Upper lobe of left lung (tissue), 6 donors: ENCODE data around the gene NINJ2. TPM values are rescaled to one million over a fixed set of nuclear protein-coding genes. Genes with fewer than 3 reads are reported as not detected.

ENCODE experiments used
- ATAC-seq, 2 donors: fragments of 200-7000 bp; cut with Tn5 transposase; one replicate each; pipeline ENCODE4 v1.9.1; 2022; ENCODE audit warnings: mild to moderate bottlenecking in 2 of 2, moderate library complexity in 2 of 2; ENCODE audit not compliant: low FRiP score in 2 of 2
- DNase-seq, 2 donors: peaks; one replicate each; pipeline ENCODE4 v3.0.0-alpha.2; 2019 to 2020
- H3K27ac ChIP-seq, 4 donors: fragments of 200-600 bp; sonication (generic); one replicate each; pipeline ENCODE4 v1.5.1; 2016 to 2019
- H3K27me3 ChIP-seq, 4 donors: fragments of 200-600 bp; sonication (generic); one replicate each; pipeline ENCODE4 v1.5.1; 2017 to 2019
- H3K36me3 ChIP-seq, 4 donors: fragments of 200-600 bp; sonication (generic); one replicate each; pipeline ENCODE4 v1.5.1; 2016 to 2019
- H3K4me1 ChIP-seq, 4 donors: fragments of 200-600 bp; sonication (generic); one replicate each; pipeline ENCODE4 v1.5.1; 2018 to 2019
- H3K4me3 ChIP-seq, 4 donors: fragments of 200-600 bp; sonication (generic); one replicate each; pipeline ENCODE4 v1.5.1; 2017 to 2019; ENCODE audit warnings: mild to moderate bottlenecking in 2 of 4, moderate library complexity in 1 of 4
- H3K9me3 ChIP-seq, 4 donors: fragments of 200-600 bp; sonication (generic); one replicate each; pipeline ENCODE4 v1.5.1; 2018 to 2019
- CTCF ChIP-seq, 6 experiments: fragments of 450-650 bp in 4 of 6; fragments of 200-600 bp in 2 of 6; sonication (generic) in 2 of 6; IDR thresholded peaks; one replicate each; pipeline ENCODE4 v1.5.1; 2016 to 2019; ENCODE audit warnings: antibody characterized with exemption in 6 of 6
- EP300 ChIP-seq, 4 donors: sonication (generic); formaldehyde crosslinking; IDR thresholded peaks; one replicate each; pipeline ENCODE4 v1.5.1; 2017; ENCODE audit warnings: antibody characterized with exemption in 4 of 4, control low read depth in 2 of 4
- POLR2A ChIP-seq, 4 donors: fragments of 450-650 bp; IDR thresholded peaks; one replicate each; pipeline ENCODE4 v1.5.1; 2016 to 2017; ENCODE audit warnings: antibody characterized with exemption in 4 of 4, mild to moderate bottlenecking in 2 of 4
- POLR2AphosphoS5 ChIP-seq, 2 donors: sonication (generic); formaldehyde crosslinking; IDR thresholded peaks; one replicate each; pipeline ENCODE4 v1.5.1; 2017; ENCODE audit warnings: antibody characterized with exemption in 2 of 2
- WGBS, 2 donors: methylation state at CpG; one replicate each; pipeline ENCODE4 v1.1.5; 2017 to 2018; 5-methylcytosine and 5-hydroxymethylcytosine counted together
- total RNA-seq, 6 donors: library from RNA; depleted of rRNA in 4 of 6; stranded (reverse); fragments of >200 nt in 4 of 6; gene quantifications; one replicate each; pipeline versions ENCODE4 v1.1.0 to v1.2.1, GENCODE V29; 2016 to 2021
- donor health status: DM: no; HTN: no; CAD: no; lungs with moderate emphysema.
- donor health status: DM: no; HTN: yes; CAD: no; lungs with severe emphysema.

The NINJ2 gene
- total RNA-seq, 6 donors from 2014 or later: 15.6 to 73.3 (median 36.2) TPM

GRCh38 chr12:601976-602699, 61.1 kb downstream of the NINJ2 start:
- peak in 1 of 2 donors; percentile 12 for DNase-seq
- WGBS, 2 donors: 80 to 85% methylated on average over 7 of the region's 7 CpGs
- no peak for TF ChIP-seq POLR2A (IDR thresholded peaks at IDR 0.05)
- no peak for TF ChIP-seq CTCF (IDR thresholded peaks at IDR 0.05)
- no peak for TF ChIP-seq POLR2AphosphoS5 (IDR thresholded peaks at IDR 0.05)
- TF ChIP-seq EP300 (IDR thresholded peaks at IDR 0.05): no peak
- Histone ChIP-seq H3K27ac (no peak overlapping the region), H3K9me3 (no peaks in the 10 kb centered on the region), H3K36me3 (no peaks in the 10 kb centered on the region), H3K27me3 (no peaks in the 10 kb centered on the region), H3K4me3 (no peak overlapping the region), H3K4me1 (peaks cover 2 to 12% (median 10%) of the 10 kb centered on the region in 4 donors)
- ATAC-seq: no peak

GRCh38 chr12:599756-600155, 63.5 kb downstream of the NINJ2 start:
- peak; percentile 14 to 71 for DNase-seq
- Histone ChIP-seq H3K9me3 (no peaks in the 10 kb centered on the region), H3K36me3 (no peaks in the 10 kb centered on the region), H3K4me3 (no peak overlapping the region), H3K27me3 (no peaks in the 10 kb centered on the region), H3K4me1 (peaks cover 0 to 11% (median 10%) of the 10 kb centered on the region in 4 donors), H3K27ac (no peak overlapping the region)
- TF ChIP-seq POLR2A (IDR thresholded peaks at IDR 0.05): no peak
- TF ChIP-seq POLR2AphosphoS5 (IDR thresholded peaks at IDR 0.05): no peak
- TF ChIP-seq CTCF (IDR thresholded peaks at IDR 0.05): no peak
- TF ChIP-seq EP300 (IDR thresholded peaks at IDR 0.05): no peak
- no peak for ATAC-seq
- WGBS, 2 donors: 93% methylated on average over 8 to 13 of the region's 13 CpGs

GRCh38 chr12:597926-598568, 65.2 kb downstream of the NINJ2 start:
- WGBS, 2 donors: 34 to 43% methylated on average over 13 of the region's 13 CpGs
- peak in 1 of 2 donors; percentile 78 for ATAC-seq
- Histone ChIP-seq H3K9me3 (no peaks in the 10 kb centered on the region), H3K4me1 (peaks cover 0 to 11% (median 10%) of the 10 kb centered on the region in 4 donors), H3K36me3 (no peaks in the 10 kb centered on the region), H3K27ac (peak overlapping the region in 1 of 4 donors; percentile 5), H3K27me3 (no peaks in the 10 kb centered on the region), H3K4me3 (no peak overlapping the region)
- DNase-seq: no peak
- no peak for TF ChIP-seq EP300 (IDR thresholded peaks at IDR 0.05)
- TF ChIP-seq POLR2A (IDR thresholded peaks at IDR 0.05): no peak
- no peak for TF ChIP-seq CTCF (IDR thresholded peaks at IDR 0.05)
- TF ChIP-seq POLR2AphosphoS5 (IDR thresholded peaks at IDR 0.05): no peak

- TF ChIP-seq POLR2AphosphoS5 (IDR thresholded peaks at IDR 0.05) (no peak), CTCF (IDR thresholded peaks at IDR 0.05) (no peak), POLR2A (IDR thresholded peaks at IDR 0.05) (no peak), EP300 (IDR thresholded peaks at IDR 0.05) (no peak)
- H3K36me3 ChIP-seq: no peaks in the 10 kb centered on the region
- no peak for ATAC-seq
- no peaks in the 10 kb centered on the region for H3K27me3 ChIP-seq
- WGBS, 2 donors: 79 to 83% methylated on average over 7 of the region's 7 CpGs
- H3K4me3 ChIP-seq: no peak overlapping the region
- DNase-seq: peak in 1 of 2 donors; percentile 16
- H3K27ac ChIP-seq: no peak overlapping the region
- peaks cover 0 to 10% (median 8%) of the 10 kb centered on the region in 4 donors for H3K4me1 ChIP-seq
- H3K9me3 ChIP-seq: no peaks in the 10 kb centered on the region
These were observed 69.6 kb downstream of the NINJ2 start for GRCh38 chr12:593396-594270.
